ENCODE results near the gene TTLL6.

Gene TTLL6

GRCh38 chr17:48737330-48738043, 79.5 kb downstream of the TTLL6 start:
- DNase-seq: no peak

- no peak for DNase-seq
Observed at GRCh38 chr17:48735062-48735351, 82.0 kb downstream of the TTLL6 start.

- peak; percentile 64 for DNase-seq
Observed at GRCh38 chr17:48734333-48735061, 82.5 kb downstream of the TTLL6 start.

GRCh38 chr17:48733632-48734328, 83.2 kb downstream of the TTLL6 start:
- DNase-seq: no peak

GRCh38 chr17:48732688-48733629, 84.1 kb downstream of the TTLL6 start:
- DNase-seq: peak; percentile 62

GRCh38 chr17:48731355-48731754, 85.7 kb downstream of the TTLL6 start:
- no peak for DNase-seq

GRCh38 chr17:48730240-48730550, 86.8 kb downstream of the TTLL6 start:
- DNase-seq: no peak

- DNase-seq: no peak
Observed at GRCh38 chr17:48729335-48730239, 87.4 kb downstream of the TTLL6 start.

GRCh38 chr17:48728232-48729231, 88.5 kb downstream of the TTLL6 start, which contains the start of gene HOXB13:
TSS of gene HOXB13 (minus strand) at chr17:48728750. CDS start at chr17:48728593, 157 bp downstream.
- DNase-seq: peak; percentile 55

GRCh38 chr17:48727415-48728175, 89.4 kb downstream of the TTLL6 start:
- DNase-seq: no peak

GRCh38 chr17:48726916-48727286, 90.1 kb downstream of the TTLL6 start:
- no peak for DNase-seq

- peak; percentile 55 for DNase-seq
Observed at GRCh38 chr17:48726114-48726915, 90.7 kb downstream of the TTLL6 start.

GRCh38 chr17:48725288-48726064, 91.6 kb downstream of the TTLL6 start:
- peak; percentile 65 for DNase-seq

- DNase-seq: no peak
Observed at GRCh38 chr17:48725004-48725287, 92.1 kb downstream of the TTLL6 start.

- peak; percentile 83 for DNase-seq
Observed at GRCh38 chr17:48724251-48725003, 92.6 kb downstream of the TTLL6 start.

GRCh38 chr17:48723423-48724250, 93.4 kb downstream of the TTLL6 start:
- peak; percentile 65 for DNase-seq
